Sciatic nerve (tissue), 2 donors: ENCODE measurements around the gene MED29. TPM values are rescaled to one million over a fixed set of nuclear protein-coding genes. Genes with fewer than 3 reads are reported as not detected.
A peak's percentile ranks its signal among the peaks of the same experiment; 100 is the strongest.

Source experiments
- ATAC-seq: fragments of 200-7000 bp; cut with Tn5 transposase; one replicate; pipeline ENCODE4 v1.9.1; 2020; ENCODE audit warnings: mild to moderate bottlenecking, moderate library complexity
- DNase-seq: peaks from one replicate; pipeline ENCODE4 v3.0.0-alpha.2; 2020; ENCODE audit warnings: low spot score
- intact Hi-C: fragments of 100-400 bp; cut with DNase I; formaldehyde crosslinking; loops from one replicate; pipeline ENCODE4 v1.14.2; 2022
- microRNA-seq: library from miRNA; unstranded; fragments of <30 nt; microRNA quantifications from one replicate; pipeline ENCODE4 v1.2.0, GENCODE V29; 2020
- total RNA-seq: library from RNA; stranded (reverse); fragmentation: NEBNext Ultra II Directional; extraction: Animal tissue kit (Norgen Biotek cat#: 25700); gene quantifications from one replicate; pipeline ENCODE4 v1.2.1, GENCODE V29; 2021
- donor health status: DM: no; HTN: no; CAD: no.
- donor health status: DM: no; HTN: no; CAD: no.

The MED29 gene
- total RNA-seq, 1 donor from 2014 or later, result 37.2 TPM

- intact Hi-C loops, result no loop called here
- ATAC-seq (no peak), DNase-seq (no peak)
Observed at GRCh38 chr19:39438270-39438934, 47.2 kb downstream of the MED29 start.

GRCh38 chr19:39444598-39445195, 53.5 kb downstream of the MED29 start:
- intact Hi-C loops, result no loop called here
- no peak for DNase-seq
- ATAC-seq, result peak; percentile 29

DNA sequence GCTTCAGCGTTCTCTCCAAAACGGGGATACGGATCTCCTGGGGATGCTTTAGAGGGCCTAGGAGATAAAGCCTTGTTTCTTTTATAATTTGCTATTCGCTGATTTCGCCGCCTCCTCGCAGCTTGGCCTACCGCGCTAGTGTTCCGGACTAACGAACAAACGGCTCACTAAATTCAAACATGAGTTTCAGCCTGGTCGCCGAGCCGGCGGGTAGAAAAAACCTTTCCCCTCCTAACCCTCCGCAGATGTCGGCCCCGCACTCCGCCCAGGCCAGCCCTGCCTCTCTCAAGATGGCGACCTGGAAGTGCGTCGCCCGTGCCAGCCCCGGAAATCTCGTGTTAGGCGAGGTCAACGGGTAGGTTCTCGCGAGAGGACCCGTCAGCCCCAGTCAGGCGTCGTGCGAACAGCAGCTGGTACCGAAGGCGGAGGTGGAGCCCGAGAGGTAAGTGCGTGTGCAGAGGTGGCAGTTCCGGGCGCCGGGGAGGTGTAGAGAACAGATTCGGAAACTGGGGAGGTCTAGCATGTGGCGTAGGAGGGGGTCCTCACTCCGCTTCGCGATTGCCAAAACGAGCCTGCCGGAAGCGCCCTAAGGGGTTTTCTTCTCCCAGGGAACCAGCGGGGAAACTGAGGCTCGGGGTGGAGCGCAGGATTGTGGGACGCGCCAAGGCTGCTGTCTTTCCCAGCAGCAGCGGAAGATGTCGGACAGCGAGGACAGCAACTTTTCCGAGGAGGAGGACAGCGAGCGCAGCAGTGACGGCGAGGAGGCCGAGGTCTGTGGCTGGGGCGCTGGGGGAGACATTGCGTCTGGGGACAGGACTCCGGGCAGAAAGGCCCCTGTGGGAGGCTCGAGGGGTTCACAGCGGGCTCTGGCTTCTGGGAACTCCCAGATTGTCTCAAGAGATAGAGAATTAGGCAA, 54.3 kb downstream of the MED29 start, which contains the start of gene SUPT5H:
Gene SUPT5H, plus strand, starts transcription at position 387 of the 916 bp plus-strand sequence. Its CDS starts 309 bp downstream, at position 696.
- peak; percentile 98 for DNase-seq
- ATAC-seq, result peak; percentile 99
- intact Hi-C loops, result no loop called here

GRCh38 chr19:39446365-39447084, 55.3 kb downstream of the MED29 start:
- ATAC-seq (no peak), DNase-seq (no peak)
- intact Hi-C loops, result no loop called here

- intact Hi-C loops, result no loop called here
- DNase-seq (no peak), ATAC-seq (no peak)
Observed at GRCh38 chr19:39448271-39448670, 57.1 kb downstream of the MED29 start.

GRCh38 chr19:39449116-39449797, 58.1 kb downstream of the MED29 start:
- DNase-seq, result no peak
- intact Hi-C loops, result no loop called here
- no peak for ATAC-seq

Small RNAs within 50 kb of the gene (microRNA-seq; reads per million reads assigned to microRNA genes)
- gene MIR4530, result 1.1 reads per million

Other genes with a start within 250 kb of the MED29 start
- not detected for gene NCCRP1, start 194.4 kb upstream of the MED29 start, total RNA-seq
- not detected for gene SYCN, start 187.1 kb upstream of the MED29 start, total RNA-seq
- not detected for gene IFNL3, start 146.4 kb upstream of the MED29 start, total RNA-seq
- gene IFNL4, start 142.5 kb upstream of the MED29 start, total RNA-seq, result not detected
- not detected for gene IFNL2, start 123.0 kb upstream of the MED29 start, total RNA-seq
- gene IFNL1, start 95.0 kb upstream of the MED29 start, total RNA-seq, result not detected
- 1.3 TPM for gene LRFN1, start 70.5 kb upstream of the MED29 start, total RNA-seq
- 51.2 TPM for gene GMFG, start 55.3 kb upstream of the MED29 start, total RNA-seq
- 139 TPM for gene SAMD4B, start 49.0 kb upstream of the MED29 start, total RNA-seq
- 38.7 TPM for gene PAF1, start 272 bp upstream of the MED29 start, total RNA-seq
- gene ZFP36, start 15.5 kb downstream of the MED29 start, total RNA-seq, result 342 TPM
- 89.2 TPM for gene PLEKHG2, start 21.3 kb downstream of the MED29 start, total RNA-seq
- gene RPS16, start 44.6 kb downstream of the MED29 start, total RNA-seq, result 1,367 TPM
- gene SUPT5H, start 54.2 kb downstream of the MED29 start, total RNA-seq, result 102 TPM
- 38.3 TPM for gene TIMM50, start 89.5 kb downstream of the MED29 start, total RNA-seq
- not detected for gene DLL3, start 107.6 kb downstream of the MED29 start, total RNA-seq
- not detected for gene SELENOV, start 123.8 kb downstream of the MED29 start, total RNA-seq
- gene EID2B, start 141.5 kb downstream of the MED29 start, total RNA-seq, result 4.3 TPM
- 11.8 TPM for gene EID2, start 148.8 kb downstream of the MED29 start, total RNA-seq
- gene LGALS13, start 211.1 kb downstream of the MED29 start, total RNA-seq, result not detected